ENCODE data around the gene PSME3. TPM values are rescaled to one million over a fixed set of nuclear protein-coding genes. Genes with fewer than 3 reads are reported as not detected.

Gene PSME3
- total and polyA plus RNA-seq, 2 of the 13 experiments (the other 11 are each of a cell fraction or from before 2014, with no cell fraction given): 66.3 to 135 TPM

DNA sequence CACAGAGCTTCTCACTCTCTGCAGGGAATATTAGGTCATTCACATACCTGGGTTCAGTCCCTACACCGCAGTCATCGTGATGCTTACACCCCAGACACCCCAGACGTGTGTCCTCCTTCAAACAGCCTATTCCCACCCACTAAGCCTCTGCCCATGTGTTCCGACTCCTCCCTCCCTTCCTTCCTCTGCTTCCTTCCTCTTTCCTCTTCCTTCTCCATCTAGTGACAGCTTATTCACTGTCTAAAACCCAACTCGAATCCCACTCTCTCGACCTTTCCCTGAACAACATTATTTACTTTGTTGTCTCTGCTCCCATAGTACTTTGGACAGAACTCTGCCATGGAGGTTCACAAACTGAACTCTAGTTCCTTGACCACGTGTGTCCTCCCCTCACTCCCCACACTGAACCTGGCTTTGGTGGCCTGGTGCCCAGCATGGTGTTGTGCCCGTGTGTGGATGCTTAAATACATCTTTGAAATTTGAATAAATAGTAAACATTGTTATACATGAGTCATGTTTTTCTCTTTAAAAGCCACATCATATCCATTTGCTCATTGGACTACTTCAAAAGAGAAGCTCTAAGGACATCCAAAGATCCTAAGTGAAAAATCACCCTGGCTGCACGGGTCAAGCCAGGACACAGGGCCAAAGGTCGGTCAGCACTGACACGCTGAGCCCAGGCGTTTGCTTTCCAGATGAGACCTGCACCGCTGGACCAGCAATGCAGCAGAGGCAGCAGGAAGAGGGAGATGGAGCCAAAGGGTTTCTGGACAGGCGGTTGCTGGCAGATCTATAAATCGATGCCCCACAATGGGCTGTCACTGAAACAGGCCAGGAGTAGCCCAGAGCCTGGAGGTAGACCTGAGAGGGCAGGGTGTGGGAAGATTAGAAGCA is 53.3 kb downstream of the PSME3 start (continued):
- TF ChIP-seq TRIM24 (CRISPR knock-in tag; IDR thresholded peaks at IDR 0.05) (0 out of 2 replicates have a peak, but pooled peaks have one; percentile 64), POLR2A (IDR thresholded peaks at IDR 0.05; ENCODE audit: insufficient read depth in 1 of 2, low read depth in 2 of 2, low read length in 2 of 2) (no peak; a peak in 2 of 4 replicates), ARID2 (CRISPR knock-in tag; IDR thresholded peaks at IDR 0.05; ENCODE audit: borderline replicate concordance) (no peak), ZNF44 (CRISPR knock-in tag; IDR thresholded peaks at IDR 0.05) (no peak), HNRNPK (IDR thresholded peaks at IDR 0.05; ENCODE audit: low read depth, low read length, poor library complexity, severe bottlenecking) (no peak), ARID3A (IDR thresholded peaks at IDR 0.05; ENCODE audit: low read depth, low read length) (peak; percentile 61), ZEB1 (IDR thresholded peaks at IDR 0.05; ENCODE audit: insufficient replicate concordance, low read depth) (no peak), ZNF264 (CRISPR knock-in tag; IDR thresholded peaks at IDR 0.05) (peak; percentile 52; the same call in 1 of the 2 replicates), POLR2AphosphoS5 (IDR thresholded peaks at IDR 0.05; ENCODE audit: low read depth, low read length) (peak; percentile 26; the same call in 1 of the 2 replicates), KMT2A (CRISPR knock-in tag; IDR thresholded peaks at IDR 0.05) (peak; percentile 55; the same call in 1 of the 2 replicates), MATR3 (CRISPR knock-in tag; IDR thresholded peaks at IDR 0.05) (no peak), POGZ (CRISPR knock-in tag; IDR thresholded peaks at IDR 0.05) (peak; percentile 60; the same call in 1 of the 2 replicates), KMT2B (CRISPR knock-in tag; IDR thresholded peaks at IDR 0.05) (no peak), MIER2 (CRISPR knock-in tag; IDR thresholded peaks at IDR 0.05) (peak; percentile 57; the same call in 1 of the 2 replicates), ZNF709 (CRISPR knock-in tag; IDR thresholded peaks at IDR 0.05) (no peak; the same call in 1 of the 2 replicates), ATF2 (CRISPR knock-in tag; IDR thresholded peaks at IDR 0.05) (no peak; the same call in 1 of the 2 replicates), ZNF503 (CRISPR knock-in tag; IDR thresholded peaks at IDR 0.05) (peak; percentile 87; the same call in 1 of the 2 replicates), ZFX (CRISPR knock-in tag; IDR thresholded peaks at IDR 0.05; ENCODE audit: low read depth) (peak; percentile 78)
- TF ChIP-seq, protein P1, sequence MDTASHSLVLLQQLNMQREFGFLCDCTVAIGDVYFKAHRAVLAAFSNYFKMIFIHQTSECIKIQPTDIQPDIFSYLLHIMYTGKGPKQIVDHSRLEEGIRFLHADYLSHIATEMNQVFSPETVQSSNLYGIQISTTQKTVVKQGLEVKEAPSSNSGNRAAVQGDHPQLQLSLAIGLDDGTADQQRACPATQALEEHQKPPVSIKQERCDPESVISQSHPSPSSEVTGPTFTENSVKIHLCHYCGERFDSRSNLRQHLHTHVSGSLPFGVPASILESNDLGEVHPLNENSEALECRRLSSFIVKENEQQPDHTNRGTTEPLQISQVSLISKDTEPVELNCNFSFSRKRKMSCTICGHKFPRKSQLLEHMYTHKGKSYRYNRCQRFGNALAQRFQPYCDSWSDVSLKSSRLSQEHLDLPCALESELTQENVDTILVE (CRISPR knock-in tag; IDR thresholded peaks at IDR 0.05): peak; percentile 15; the same call in 1 of the 2 replicates
- TF ChIP-seq, protein P2, sequence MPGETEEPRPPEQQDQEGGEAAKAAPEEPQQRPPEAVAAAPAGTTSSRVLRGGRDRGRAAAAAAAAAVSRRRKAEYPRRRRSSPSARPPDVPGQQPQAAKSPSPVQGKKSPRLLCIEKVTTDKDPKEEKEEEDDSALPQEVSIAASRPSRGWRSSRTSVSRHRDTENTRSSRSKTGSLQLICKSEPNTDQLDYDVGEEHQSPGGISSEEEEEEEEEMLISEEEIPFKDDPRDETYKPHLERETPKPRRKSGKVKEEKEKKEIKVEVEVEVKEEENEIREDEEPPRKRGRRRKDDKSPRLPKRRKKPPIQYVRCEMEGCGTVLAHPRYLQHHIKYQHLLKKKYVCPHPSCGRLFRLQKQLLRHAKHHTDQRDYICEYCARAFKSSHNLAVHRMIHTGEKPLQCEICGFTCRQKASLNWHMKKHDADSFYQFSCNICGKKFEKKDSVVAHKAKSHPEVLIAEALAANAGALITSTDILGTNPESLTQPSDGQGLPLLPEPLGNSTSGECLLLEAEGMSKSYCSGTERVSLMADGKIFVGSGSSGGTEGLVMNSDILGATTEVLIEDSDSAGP (CRISPR knock-in tag; IDR thresholded peaks at IDR 0.05; ENCODE audit: borderline replicate concordance): peak; percentile 71; the same call in 1 of the 2 replicates

Data from HepG2 (cell line).